Activated T-cell treated with anti-CD3 and anti-CD28 coated beads, Interleukin-2, amount 50 U/mL, for 1 hour (primary cell): ENCODE measurements around the gene GABRG1.

ENCODE experiments used
- DNase-seq: peaks from one replicate; pipeline ENCODE4 v3.0.0-alpha.2; 2020

Gene GABRG1

GRCh38 chr4:46123913-46124755 lies at the start of gene GABRG1:
Gene GABRG1, minus strand, starts transcription at chr4:46124054. Its CDS starts 141 bp downstream, at chr4:46123913.
- DNase-seq = no peak

GRCh38 chr4:46146993-46147392 lies 23.1 kb upstream of the GABRG1 start:
- no peak for DNase-seq

DNA sequence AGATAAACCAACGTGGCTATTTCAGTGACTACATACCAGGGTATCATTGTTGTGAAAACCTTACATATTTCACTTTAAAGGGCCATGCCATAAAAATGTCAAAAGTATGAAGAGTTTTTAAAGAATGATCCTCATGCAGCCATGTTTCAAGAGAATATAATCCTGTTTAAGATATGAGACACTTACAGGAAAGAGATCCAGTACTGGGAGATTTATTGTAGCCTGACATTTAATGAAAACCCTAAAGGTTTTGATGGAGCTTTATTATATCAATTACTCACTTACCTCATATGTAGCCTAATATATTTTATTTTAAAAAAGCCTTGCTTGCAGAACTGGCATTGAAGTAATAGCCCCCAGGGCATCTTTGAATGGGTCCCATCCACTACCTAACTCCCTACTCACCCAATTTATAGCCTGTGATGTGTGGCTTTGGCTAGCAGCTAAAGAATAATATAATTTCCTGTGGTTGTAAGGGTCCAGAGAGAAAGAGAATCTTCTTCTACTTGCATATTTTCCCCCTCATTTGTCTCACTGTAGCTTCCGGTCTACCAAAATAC lies 7.7 kb upstream of the GABRG1 start:
- no peak for DNase-seq

GRCh38 chr4:46124773-46125413 lies 1.0 kb upstream of the GABRG1 start:
- DNase-seq = no peak

GRCh38 chr4:46081674-46082073 lies 42.2 kb downstream of the GABRG1 start:
- DNase-seq = no peak

DNA sequence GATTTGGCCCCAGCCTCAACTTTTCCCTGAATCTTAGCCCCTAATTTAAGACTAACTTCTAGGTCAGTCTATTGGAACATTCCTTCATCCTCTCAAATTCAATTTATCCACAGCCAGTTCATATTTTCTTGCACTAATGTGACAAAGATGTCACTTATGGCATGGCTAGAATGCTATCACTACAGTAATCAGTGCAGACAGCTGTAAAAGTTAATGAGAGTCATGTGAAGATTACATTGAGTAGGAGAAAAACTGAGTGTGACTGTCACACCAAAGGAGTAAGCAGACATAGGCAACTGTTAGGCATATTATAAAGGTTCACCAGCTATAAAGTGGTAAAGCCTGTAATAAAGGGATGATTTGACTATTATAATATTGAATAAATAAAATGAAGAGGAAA lies 42.6 kb downstream of the GABRG1 start:
- no peak for DNase-seq

- no peak for DNase-seq
Observed at GRCh38 chr4:46073778-46074177, 50.1 kb downstream of the GABRG1 start.

GRCh38 chr4:46051392-46051791 lies 72.5 kb downstream of the GABRG1 start:
- no peak for DNase-seq

DNA sequence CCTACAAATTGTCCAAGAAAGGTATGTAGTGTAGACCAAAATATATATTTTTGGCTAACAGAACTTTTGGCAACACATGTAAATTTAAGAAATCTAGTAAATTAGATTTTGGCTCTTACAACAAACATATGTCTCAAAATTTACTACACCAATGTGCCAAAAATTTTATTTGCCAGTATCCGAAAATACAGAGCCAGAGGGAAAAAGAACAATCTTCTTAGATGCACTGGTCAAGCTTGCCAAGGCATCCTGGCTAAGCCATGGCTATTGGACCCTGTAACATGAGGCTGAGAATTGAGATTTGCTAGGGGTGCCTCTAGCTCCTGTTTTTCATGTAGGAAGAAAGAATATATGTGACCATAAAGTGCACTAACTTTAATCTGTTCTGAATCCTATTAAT lies 91.8 kb downstream of the GABRG1 start:
- no peak for DNase-seq

DNA sequence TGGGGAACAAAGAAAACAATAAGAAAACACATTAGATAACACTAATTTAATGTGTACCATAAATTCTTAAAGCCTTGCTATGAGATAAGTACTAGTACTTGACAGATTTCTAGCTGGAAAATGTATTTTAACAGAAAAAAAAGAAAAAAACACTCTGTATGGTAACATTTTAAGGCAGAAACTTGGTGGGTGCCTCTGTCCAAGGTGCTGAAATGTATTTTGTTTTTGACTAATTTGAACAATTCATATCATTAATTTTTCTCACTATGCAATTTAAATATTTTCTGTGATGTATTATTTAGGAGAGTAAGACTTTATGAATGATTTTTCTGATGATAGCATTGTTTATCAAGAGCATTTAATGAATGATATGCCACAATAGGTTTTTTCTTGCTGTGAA lies 107.5 kb downstream of the GABRG1 start:
- DNase-seq = no peak

GRCh38 chr4:45992728-45993127 lies 131.1 kb downstream of the GABRG1 start:
- no peak for DNase-seq

GRCh38 chr4:45989775-45990174 lies 134.1 kb downstream of the GABRG1 start:
- DNase-seq = no peak

GRCh38 chr4:45987858-45988257 lies 136.0 kb downstream of the GABRG1 start:
- DNase-seq = no peak
